Measurements from ENCODE around the gene P2RX6. TPM values are rescaled to one million over a fixed set of nuclear protein-coding genes. Genes with fewer than 3 reads are reported as not detected.

Gene P2RX6
- polyA plus RNA-seq, 1 of the 3 experiments (the other 2 are of a cell fraction): 7.1 TPM

DNA sequence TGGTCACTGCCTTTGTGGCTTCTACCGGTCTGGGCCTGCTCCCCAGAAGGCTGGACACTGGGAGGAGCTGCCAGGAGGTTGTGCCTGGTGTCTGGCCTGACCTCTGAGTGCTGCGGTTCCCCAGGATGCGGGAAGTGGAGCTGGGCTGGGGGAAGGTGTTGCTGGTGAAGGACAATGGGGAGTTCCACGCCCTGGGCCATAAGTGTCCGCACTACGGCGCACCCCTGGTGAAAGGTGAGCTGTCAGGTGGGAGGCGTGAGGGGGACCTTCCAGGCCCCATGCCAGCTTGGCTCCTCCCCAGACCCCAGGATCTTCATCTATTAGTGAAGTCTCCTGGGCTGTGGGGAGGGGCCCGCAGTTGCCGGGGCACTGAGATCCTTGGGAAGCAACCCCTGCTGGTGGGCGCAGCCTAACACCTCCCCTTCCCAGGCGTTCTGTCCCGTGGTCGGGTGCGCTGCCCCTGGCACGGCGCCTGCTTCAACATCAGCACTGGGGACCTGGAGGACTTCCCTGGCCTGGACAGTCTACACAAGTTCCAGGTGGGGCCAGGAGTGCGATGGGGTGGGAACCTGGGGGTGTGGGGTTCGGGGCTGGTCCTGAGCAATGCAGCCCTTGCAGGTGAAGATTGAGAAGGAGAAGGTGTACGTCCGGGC lies 41.2 kb upstream of the P2RX6 start:
- no peaks in the 10 kb centered on the region for H3K79me2 ChIP-seq (ENCODE audit: insufficient read depth)
- H3K27ac ChIP-seq (ENCODE audit: low read depth in 2 of 2, low read length in 1 of 2): no peak overlapping the region
- no peaks in the 10 kb centered on the region for H3K36me3 ChIP-seq (replicated peaks in 1 of 2; ENCODE audit: control insufficient read depth in 1 of 2, insufficient read depth in 2 of 2, low read length in 1 of 2)
- no peak overlapping the region for H3K4me2 ChIP-seq
- H3K4me1 ChIP-seq (ENCODE audit: control insufficient read depth in 1 of 2, insufficient read depth in 2 of 2, low read depth in 1 of 2, low read length in 1 of 2): peaks cover 0 to 7% of the 10 kb centered on the region in 2 experiments; a peak in 1 of 4 replicates
- WGBS (ENCODE audit: low lambda C conversion rate): 33% methylated on average over 1 of the region's 21 CpGs
- ChIA-PET POLR2A (interaction anchor here (1.6 kb wide), 1 partner anchor 9 kb away, joined by 6 read pairs; the partner anchor contains the start of gene LZTR1), CTCF (interaction anchor here (0.6 to 7.4 kb wide), 4 partner anchors 8 to 88 kb away, joined by 3 to 44 read pairs (median 4); no protein-coding TSS in a partner anchor)
- no peak for DNase-seq
- H3K9me2 ChIP-seq: no peaks in the 10 kb centered on the region
- H2AFZ ChIP-seq (ENCODE audit: low read depth): no peak overlapping the region
- no peak for TF ChIP-seq SMC3 (IDR thresholded peaks at IDR 0.05; ENCODE audit: low read depth, low read length)
- TF ChIP-seq CHD2 (IDR thresholded peaks at IDR 0.05; ENCODE audit: low read length, partially characterized antibody): no peak
- TF ChIP-seq EZH2phosphoT487 (IDR thresholded peaks at IDR 0.05; ENCODE audit: borderline replicate concordance, low read depth): no peak
- no peak for TF ChIP-seq EP300 (IDR thresholded peaks at IDR 0.05; ENCODE audit: borderline replicate concordance in 1 of 2, low read depth in 1 of 2, low read length in 1 of 2)
- TF ChIP-seq GATA2 (CRISPR knock-in tag; IDR thresholded peaks at IDR 0.05): no peak
- no peak for TF ChIP-seq TEAD4 (IDR thresholded peaks at IDR 0.05; ENCODE audit: borderline replicate concordance, insufficient read depth)
- no peak for TF ChIP-seq GABPA (IDR thresholded peaks at IDR 0.05; ENCODE audit: low read depth)
- TF ChIP-seq RXRA (IDR thresholded peaks at IDR 0.05; ENCODE audit: borderline replicate concordance, low read depth): no peak
- no peak for TF ChIP-seq YY1 (IDR thresholded peaks at IDR 0.05; ENCODE audit: low read depth)
- TF ChIP-seq, protein P1, sequence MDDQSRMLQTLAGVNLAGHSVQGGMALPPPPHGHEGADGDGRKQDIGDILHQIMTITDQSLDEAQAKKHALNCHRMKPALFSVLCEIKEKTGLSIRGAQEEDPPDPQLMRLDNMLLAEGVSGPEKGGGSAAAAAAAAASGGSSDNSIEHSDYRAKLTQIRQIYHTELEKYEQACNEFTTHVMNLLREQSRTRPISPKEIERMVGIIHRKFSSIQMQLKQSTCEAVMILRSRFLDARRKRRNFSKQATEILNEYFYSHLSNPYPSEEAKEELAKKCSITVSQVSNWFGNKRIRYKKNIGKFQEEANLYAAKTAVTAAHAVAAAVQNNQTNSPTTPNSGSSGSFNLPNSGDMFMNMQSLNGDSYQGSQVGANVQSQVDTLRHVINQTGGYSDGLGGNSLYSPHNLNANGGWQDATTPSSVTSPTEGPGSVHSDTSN (IDR thresholded peaks at IDR 0.05): no peak
- no peaks in the 10 kb centered on the region for H3K9me3 ChIP-seq
- no peaks in the 10 kb centered on the region for H4K20me1 ChIP-seq (ENCODE audit: insufficient read depth)
- no peak overlapping the region for H3K4me3 ChIP-seq (ENCODE audit: low read depth in 2 of 2, low read length in 1 of 2)
- no peaks in the 10 kb centered on the region for H3K27me3 ChIP-seq (ENCODE audit: insufficient read depth)
- no peak overlapping the region for H3K9ac ChIP-seq
- H3F3A ChIP-seq (replicated peaks; ENCODE audit: insufficient read depth): no peaks in the 10 kb centered on the region

DNA sequence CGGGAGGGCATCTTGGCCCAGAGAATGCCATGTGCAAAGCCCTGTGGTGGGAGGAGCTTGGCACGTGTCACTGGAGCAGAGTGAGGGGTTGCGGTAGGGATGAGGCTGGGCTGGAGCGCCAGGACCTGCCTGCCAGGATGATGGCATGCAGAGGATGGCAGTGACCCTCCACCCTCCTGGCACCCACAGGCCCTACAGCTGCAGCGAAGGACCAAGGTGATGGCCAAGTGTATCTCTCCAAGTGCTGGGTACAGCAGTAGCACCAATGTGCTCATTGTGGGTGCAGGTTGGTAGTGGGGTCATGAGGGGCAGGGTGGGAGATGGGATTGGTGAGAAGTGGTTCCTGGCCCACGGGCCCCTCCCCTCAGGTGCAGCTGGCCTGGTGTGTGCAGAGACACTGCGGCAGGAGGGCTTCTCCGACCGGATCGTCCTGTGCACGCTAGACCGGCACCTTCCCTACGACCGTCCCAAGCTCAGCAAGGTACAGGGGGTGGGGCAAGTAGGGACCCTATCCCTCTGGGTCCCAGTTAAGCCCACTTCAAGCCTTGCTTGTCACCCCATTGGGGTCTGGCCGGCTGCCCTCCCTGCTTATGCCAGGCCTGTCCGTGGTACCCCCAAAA lies 40.5 kb upstream of the P2RX6 start:
- 96% methylated on average over 5 of the region's 16 CpGs for WGBS (ENCODE audit: low lambda C conversion rate)
- no peak overlapping the region for H3K4me3 ChIP-seq (ENCODE audit: low read depth in 2 of 2, low read length in 1 of 2)
- no peaks in the 10 kb centered on the region for H3K27me3 ChIP-seq (ENCODE audit: insufficient read depth)
- H2AFZ ChIP-seq (ENCODE audit: low read depth): no peak overlapping the region
- H3K9me2 ChIP-seq: no peaks in the 10 kb centered on the region
- DNase-seq: no peak
- no peaks in the 10 kb centered on the region for H3F3A ChIP-seq (replicated peaks; ENCODE audit: insufficient read depth)
- no peaks in the 10 kb centered on the region for H3K9me3 ChIP-seq
- peaks cover 0 to 4% of the 10 kb centered on the region in 2 experiments; a peak in 1 of 4 replicates for H3K4me1 ChIP-seq (ENCODE audit: control insufficient read depth in 1 of 2, insufficient read depth in 2 of 2, low read depth in 1 of 2, low read length in 1 of 2)
- TF ChIP-seq, protein P2, sequence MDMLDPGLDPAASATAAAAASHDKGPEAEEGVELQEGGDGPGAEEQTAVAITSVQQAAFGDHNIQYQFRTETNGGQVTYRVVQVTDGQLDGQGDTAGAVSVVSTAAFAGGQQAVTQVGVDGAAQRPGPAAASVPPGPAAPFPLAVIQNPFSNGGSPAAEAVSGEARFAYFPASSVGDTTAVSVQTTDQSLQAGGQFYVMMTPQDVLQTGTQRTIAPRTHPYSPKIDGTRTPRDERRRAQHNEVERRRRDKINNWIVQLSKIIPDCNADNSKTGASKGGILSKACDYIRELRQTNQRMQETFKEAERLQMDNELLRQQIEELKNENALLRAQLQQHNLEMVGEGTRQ (IDR thresholded peaks at IDR 0.05; ENCODE audit: borderline replicate concordance, low read depth, low read length): no peak
- TF ChIP-seq GABPA (IDR thresholded peaks at IDR 0.05; ENCODE audit: low read depth) (no peak), MEF2A (IDR thresholded peaks at IDR 0.05; ENCODE audit: borderline replicate concordance, low read depth) (no peak), RXRA (IDR thresholded peaks at IDR 0.05; ENCODE audit: borderline replicate concordance, low read depth) (no peak), EP300 (IDR thresholded peaks at IDR 0.05; ENCODE audit: borderline replicate concordance in 1 of 2, low read depth in 1 of 2, low read length in 1 of 2) (no peak), FOXM1 (IDR thresholded peaks at IDR 0.05; ENCODE audit: low read depth) (no peak), RFX5 (IDR thresholded peaks at IDR 0.05; ENCODE audit: low read length) (no peak), FOXJ3 (CRISPR knock-in tag; IDR thresholded peaks at IDR 0.05) (no peak)
- H4K20me1 ChIP-seq (ENCODE audit: insufficient read depth): no peaks in the 10 kb centered on the region
- H3K9ac ChIP-seq: no peak overlapping the region
- H3K4me2 ChIP-seq: no peak overlapping the region
- no peak overlapping the region for H3K27ac ChIP-seq (ENCODE audit: low read depth in 2 of 2, low read length in 1 of 2)
- no peaks in the 10 kb centered on the region for H3K36me3 ChIP-seq (replicated peaks in 1 of 2; ENCODE audit: control insufficient read depth in 1 of 2, insufficient read depth in 2 of 2, low read length in 1 of 2)
- POLR2A ChIA-PET: interaction anchor here (1.6 kb wide), 1 partner anchor 8 kb away, joined by 6 read pairs; the partner anchor contains the start of gene LZTR1
- H3K79me2 ChIP-seq (ENCODE audit: insufficient read depth): no peaks in the 10 kb centered on the region
- CTCF ChIA-PET: interaction anchor here (0.6 to 7.4 kb wide), 2 partner anchors 10 to 12 kb away, joined by 3 to 44 read pairs; no protein-coding TSS in a partner anchor

All from SK-N-SH (cell line).